ENCODE data around the gene FZD10.

Gene FZD10

DNA sequence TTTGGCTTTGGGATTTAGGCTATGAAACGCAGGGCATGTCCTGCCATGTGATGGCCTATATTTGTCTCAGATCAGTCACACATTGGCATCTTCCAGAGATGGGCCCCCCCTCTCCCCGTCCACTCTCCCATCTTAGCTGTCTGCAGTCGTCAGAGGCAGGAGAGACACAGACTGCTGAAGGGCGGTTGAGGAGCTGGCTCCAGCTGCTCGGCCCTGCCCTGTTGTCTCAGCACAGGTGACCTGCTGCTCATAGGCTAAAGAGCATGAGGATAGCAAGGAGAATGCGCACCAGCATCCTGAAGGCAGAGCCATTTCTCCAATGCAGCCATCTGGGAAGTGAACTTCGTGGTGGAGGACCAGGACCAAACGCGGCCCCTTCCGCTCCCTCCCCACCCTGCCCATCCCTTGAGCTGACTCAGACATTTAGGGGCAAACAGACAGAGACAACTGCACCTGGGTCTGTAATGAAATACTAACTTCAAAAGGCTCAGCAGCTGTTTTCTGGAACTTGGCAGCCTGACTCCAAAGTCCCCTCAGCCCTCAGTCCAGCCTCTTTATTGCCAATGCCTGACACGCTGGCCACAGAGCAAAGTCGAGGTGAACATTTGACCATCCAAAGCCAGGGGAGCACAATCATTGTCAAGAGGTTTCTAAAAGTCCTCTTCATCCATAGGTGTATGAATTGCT is 22.3 kb downstream of the FZD10 start:
- no peaks in the 10 kb centered on the region for H3K27me3 ChIP-seq (replicated peaks; ENCODE audit: control insufficient read depth, insufficient read depth, low read length)
- H3K36me3 ChIP-seq (ENCODE audit: control insufficient read depth, insufficient read depth, low read length, severe bottlenecking) = no peaks in the 10 kb centered on the region
- H3K4me3 ChIP-seq (ENCODE audit: low read length) = no peak overlapping the region
- DNase-seq (ENCODE audit: low read depth) = no peak
- no peaks in the 10 kb centered on the region for H3K4me1 ChIP-seq (ENCODE audit: control insufficient read depth, insufficient read depth, low read length)
- peaks cover 10% of the 10 kb centered on the region for H3K9me3 ChIP-seq (ENCODE audit: control insufficient read depth, low read length)
- no peak overlapping the region for H3K9ac ChIP-seq (ENCODE audit: low read length)

DNA sequence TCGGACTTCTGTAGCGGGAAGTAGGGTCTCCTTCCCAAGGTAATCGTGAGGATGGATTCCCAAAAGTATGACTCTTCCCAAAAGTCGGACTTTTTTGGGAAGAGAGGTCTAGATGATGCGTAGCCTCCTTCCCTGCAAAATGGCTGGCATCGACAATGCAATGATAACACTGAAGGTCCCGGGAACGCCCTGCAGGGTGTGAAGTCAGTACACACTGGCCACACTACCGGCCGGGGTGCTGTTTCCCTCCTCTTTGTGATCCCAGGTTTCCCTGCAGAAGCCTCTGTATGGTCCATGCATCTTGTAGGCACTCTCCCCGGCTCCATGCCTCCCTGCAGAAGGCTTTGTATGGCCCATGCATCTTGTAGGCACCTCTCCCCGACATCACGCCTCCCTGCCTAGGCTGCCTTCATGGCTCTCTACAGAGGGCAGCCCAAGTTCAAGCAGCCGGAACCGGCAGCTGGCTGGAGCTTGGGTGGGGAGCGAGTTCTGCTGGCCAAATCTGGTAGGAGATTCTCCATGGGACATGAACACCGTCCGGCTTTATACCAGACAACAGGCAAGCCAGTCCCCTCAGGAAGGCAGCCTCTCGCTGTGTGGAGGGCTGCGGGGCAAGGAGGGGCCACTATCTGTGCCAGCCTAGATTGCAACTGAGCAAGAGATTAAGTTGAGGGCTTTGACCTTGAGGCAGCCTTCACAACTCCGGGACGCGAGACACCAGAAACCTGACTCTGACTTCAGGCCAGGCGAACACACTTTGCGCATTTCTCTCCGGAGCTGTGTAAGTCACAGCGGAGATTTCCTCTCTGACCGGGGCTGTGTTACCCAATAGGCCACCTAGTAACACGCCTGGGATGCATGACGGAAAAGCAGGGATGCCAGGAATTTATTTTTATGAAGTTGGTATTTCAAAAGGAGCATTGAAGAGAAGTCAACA is 23.5 kb downstream of the FZD10 start:
- H3K36me3 ChIP-seq (ENCODE audit: control insufficient read depth, insufficient read depth, low read length, severe bottlenecking) = no peaks in the 10 kb centered on the region
- peaks cover 10% of the 10 kb centered on the region for H3K9me3 ChIP-seq (ENCODE audit: control insufficient read depth, low read length)
- no peak overlapping the region for H3K4me3 ChIP-seq (ENCODE audit: low read length)
- no peak for DNase-seq (ENCODE audit: low read depth)
- no peaks in the 10 kb centered on the region for H3K4me1 ChIP-seq (ENCODE audit: control insufficient read depth, insufficient read depth, low read length)
- H3K27me3 ChIP-seq (replicated peaks; ENCODE audit: control insufficient read depth, insufficient read depth, low read length) = no peaks in the 10 kb centered on the region
- no peak overlapping the region for H3K9ac ChIP-seq (ENCODE audit: low read length)

DNA sequence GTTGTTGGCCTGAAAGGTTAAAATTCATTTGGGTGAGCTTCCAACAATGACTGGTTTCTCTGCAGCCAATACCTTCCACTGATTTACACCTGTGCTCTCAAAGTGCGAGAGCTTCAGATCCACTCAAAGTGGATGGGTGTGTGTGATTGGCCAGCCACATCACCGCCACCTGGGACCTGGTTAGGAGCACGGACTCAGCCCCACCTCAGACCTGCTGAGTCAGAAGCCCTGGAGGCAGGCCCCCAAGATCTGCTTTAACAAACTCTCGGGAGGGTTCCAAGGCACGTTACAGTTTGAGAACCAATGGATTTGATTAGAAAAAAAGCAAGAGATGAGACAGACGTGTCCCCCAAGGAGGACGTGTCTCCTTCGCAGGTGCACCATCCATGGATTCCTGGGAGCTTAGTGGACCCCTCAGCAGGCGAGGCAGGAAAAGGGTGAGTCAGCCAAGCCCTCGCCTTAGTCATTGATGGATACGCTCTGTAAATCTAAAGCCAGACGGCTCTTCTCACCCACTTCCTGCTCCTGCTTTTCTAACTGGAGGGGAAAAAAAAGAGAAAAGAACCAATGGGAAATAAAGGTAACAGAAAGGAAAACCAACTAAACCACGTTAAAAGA is 24.5 kb downstream of the FZD10 start:
- Histone ChIP-seq H3K4me3 (ENCODE audit: low read length) (no peak overlapping the region), H3K4me1 (ENCODE audit: control insufficient read depth, insufficient read depth, low read length) (no peaks in the 10 kb centered on the region)
- no peak for DNase-seq (ENCODE audit: low read depth)

DNA sequence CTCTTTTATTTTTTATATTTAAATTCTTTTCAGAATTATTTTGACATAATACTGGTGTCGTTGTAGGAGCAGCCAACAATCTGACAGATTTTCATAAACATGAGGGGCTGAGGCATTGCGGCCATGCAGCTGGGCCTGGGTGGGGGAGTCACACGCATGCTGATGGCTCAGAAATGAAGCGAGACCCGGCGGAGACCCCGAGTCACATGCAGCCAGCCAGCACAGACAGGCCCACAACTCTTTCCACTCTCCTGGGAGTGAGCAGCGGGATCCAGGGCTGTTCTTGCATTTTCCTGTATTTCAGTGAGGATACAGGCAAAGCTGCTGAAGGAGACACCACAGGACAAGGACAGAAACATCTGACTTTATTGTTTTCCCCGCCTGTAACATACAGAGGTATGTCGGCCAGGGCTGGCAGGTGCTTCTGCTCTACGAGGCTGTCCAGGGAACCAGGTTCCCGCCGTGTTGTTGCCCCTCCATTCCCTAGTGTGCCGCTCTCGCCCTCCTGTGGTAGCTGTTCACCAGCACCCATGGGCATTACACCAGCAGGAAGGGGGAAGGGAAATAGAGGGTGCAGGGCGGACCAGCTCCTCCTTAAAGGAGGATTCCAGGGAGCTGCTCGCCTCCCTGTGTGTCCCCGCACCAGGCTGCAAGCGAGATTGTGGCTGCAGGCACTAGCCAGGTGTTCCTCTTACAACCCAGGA is 30.5 kb downstream of the FZD10 start:
- H3K9ac ChIP-seq (ENCODE audit: low read length) = no peak overlapping the region
- H3K27me3 ChIP-seq (replicated peaks; ENCODE audit: control insufficient read depth, insufficient read depth, low read length) = peaks cover 6% of the 10 kb centered on the region
- no peak overlapping the region for H3K4me3 ChIP-seq (ENCODE audit: low read length)
- no peak for DNase-seq (ENCODE audit: low read depth)
- H3K4me1 ChIP-seq (ENCODE audit: control insufficient read depth, insufficient read depth, low read length) = no peaks in the 10 kb centered on the region
- H3K36me3 ChIP-seq (ENCODE audit: control insufficient read depth, insufficient read depth, low read length, severe bottlenecking) = no peaks in the 10 kb centered on the region
- no peaks in the 10 kb centered on the region for H3K9me3 ChIP-seq (ENCODE audit: control insufficient read depth, low read length)

More for the DNA sequence above, 24.5 kb downstream of the FZD10 start:
- Histone ChIP-seq H3K36me3 (ENCODE audit: control insufficient read depth, insufficient read depth, low read length, severe bottlenecking) (no peaks in the 10 kb centered on the region), H3K27me3 (replicated peaks; ENCODE audit: control insufficient read depth, insufficient read depth, low read length) (no peaks in the 10 kb centered on the region), H3K9me3 (ENCODE audit: control insufficient read depth, low read length) (peaks cover 10% of the 10 kb centered on the region), H3K9ac (ENCODE audit: low read length) (no peak overlapping the region)

DNA sequence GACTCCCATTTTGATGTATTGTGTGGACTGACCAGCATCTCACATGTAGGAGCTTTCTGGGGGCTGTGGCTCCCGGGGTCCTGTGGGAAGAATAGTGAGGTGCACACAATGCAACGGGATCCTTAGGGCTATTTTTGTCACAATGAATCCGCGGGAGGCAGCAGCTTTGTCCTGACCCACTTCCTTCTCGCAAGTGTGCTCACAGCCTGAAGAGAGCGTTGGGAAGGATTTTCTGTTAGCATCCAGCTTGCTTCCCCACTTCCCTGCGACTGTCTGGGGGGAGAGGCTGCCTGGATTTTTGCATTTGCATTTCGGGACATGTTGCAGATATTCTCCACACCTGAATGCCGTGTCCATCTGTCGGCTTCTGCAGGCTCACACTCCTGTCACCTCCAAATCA is 31.9 kb downstream of the FZD10 start:
- H3K4me1 ChIP-seq (ENCODE audit: control insufficient read depth, insufficient read depth, low read length) = no peaks in the 10 kb centered on the region
- H3K4me3 ChIP-seq (ENCODE audit: low read length) = no peak overlapping the region
- H3K9ac ChIP-seq (ENCODE audit: low read length) = no peak overlapping the region
- no peak for DNase-seq (ENCODE audit: low read depth)
- no peaks in the 10 kb centered on the region for H3K36me3 ChIP-seq (ENCODE audit: control insufficient read depth, insufficient read depth, low read length, severe bottlenecking)
- no peaks in the 10 kb centered on the region for H3K9me3 ChIP-seq (ENCODE audit: control insufficient read depth, low read length)
- peaks cover 11% of the 10 kb centered on the region for H3K27me3 ChIP-seq (replicated peaks; ENCODE audit: control insufficient read depth, insufficient read depth, low read length)

DNA sequence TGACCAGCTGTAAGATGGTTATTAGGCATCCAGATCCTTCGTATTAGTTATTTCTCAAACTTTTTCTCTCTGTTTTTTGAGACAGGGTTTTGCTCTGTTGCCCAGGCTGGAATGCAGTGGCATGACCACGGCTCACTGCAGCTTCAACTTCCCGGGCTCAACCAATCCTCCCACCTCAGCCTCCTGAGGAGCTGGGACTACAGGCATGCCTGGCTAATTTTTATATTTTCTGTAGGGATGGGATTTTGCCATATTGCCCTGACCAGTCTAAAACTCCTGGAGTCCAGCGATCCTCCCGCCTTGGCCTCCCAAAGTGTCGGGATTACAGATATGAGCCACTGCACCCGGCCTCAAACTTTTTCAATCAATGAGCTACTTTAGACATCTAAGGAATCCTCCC is 33.1 kb downstream of the FZD10 start:
- no peaks in the 10 kb centered on the region for H3K9me3 ChIP-seq (ENCODE audit: control insufficient read depth, low read length)
- no peak overlapping the region for H3K4me3 ChIP-seq (ENCODE audit: low read length)
- peaks cover 19% of the 10 kb centered on the region for H3K27me3 ChIP-seq (replicated peaks; ENCODE audit: control insufficient read depth, insufficient read depth, low read length)
- no peak overlapping the region for H3K9ac ChIP-seq (ENCODE audit: low read length)
- DNase-seq (ENCODE audit: low read depth) = no peak
- no peaks in the 10 kb centered on the region for H3K36me3 ChIP-seq (ENCODE audit: control insufficient read depth, insufficient read depth, low read length, severe bottlenecking)
- H3K4me1 ChIP-seq (ENCODE audit: control insufficient read depth, insufficient read depth, low read length) = no peaks in the 10 kb centered on the region

DNA sequence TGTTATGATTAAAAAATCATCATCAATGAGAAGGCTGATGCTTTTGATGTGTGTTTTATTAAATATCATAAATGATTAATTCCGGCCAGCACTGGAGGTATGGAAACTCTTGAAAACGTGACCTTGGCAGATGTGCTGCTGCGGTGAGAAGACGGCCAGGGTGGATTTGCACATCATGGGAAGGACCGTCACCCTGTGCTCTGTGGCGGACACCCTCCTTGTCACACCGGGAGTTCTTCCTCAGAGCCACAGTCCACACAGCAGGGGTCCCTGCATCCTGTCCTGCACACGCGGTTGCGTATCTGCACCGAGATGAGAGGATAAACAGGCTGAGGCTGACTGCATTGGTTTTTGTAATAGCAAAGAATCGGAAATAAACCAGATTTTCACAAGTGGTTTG is 33.5 kb downstream of the FZD10 start:
- Histone ChIP-seq H3K9me3 (ENCODE audit: control insufficient read depth, low read length) (peaks cover 3% of the 10 kb centered on the region), H3K27me3 (replicated peaks; ENCODE audit: control insufficient read depth, insufficient read depth, low read length) (peaks cover 19% of the 10 kb centered on the region), H3K36me3 (ENCODE audit: control insufficient read depth, insufficient read depth, low read length, severe bottlenecking) (no peaks in the 10 kb centered on the region), H3K4me1 (ENCODE audit: control insufficient read depth, insufficient read depth, low read length) (no peaks in the 10 kb centered on the region), H3K9ac (ENCODE audit: low read length) (no peak overlapping the region), H3K4me3 (ENCODE audit: low read length) (no peak overlapping the region)
- no peak for DNase-seq (ENCODE audit: low read depth)

DNA sequence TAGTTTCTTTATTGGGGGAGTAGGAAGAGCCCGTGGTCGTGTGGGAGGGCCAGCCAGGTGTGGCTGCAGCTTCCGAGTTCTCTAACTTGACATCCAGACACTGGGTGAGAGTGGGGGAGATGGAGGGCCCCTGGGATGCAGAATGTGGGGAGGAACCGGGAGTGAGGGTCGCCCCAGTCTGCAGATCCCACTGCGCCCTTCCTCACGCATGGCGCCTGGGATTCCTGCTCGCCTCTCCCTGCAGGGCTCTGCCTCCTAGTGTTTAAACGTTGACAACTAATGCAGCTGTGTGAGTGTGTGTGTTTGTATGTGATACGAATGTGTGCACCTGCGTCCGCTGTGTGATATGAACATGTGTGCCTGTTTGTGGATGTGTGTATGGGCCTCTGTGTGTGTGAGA is 34.6 kb downstream of the FZD10 start:
- H3K27me3 ChIP-seq (replicated peaks; ENCODE audit: control insufficient read depth, insufficient read depth, low read length) = peaks cover 19% of the 10 kb centered on the region
- DNase-seq (ENCODE audit: low read depth) = no peak
- no peaks in the 10 kb centered on the region for H3K4me1 ChIP-seq (ENCODE audit: control insufficient read depth, insufficient read depth, low read length)
- no peak overlapping the region for H3K4me3 ChIP-seq (ENCODE audit: low read length)
- peaks cover 13% of the 10 kb centered on the region for H3K9me3 ChIP-seq (ENCODE audit: control insufficient read depth, low read length)
- H3K36me3 ChIP-seq (ENCODE audit: control insufficient read depth, insufficient read depth, low read length, severe bottlenecking) = no peaks in the 10 kb centered on the region
- H3K9ac ChIP-seq (ENCODE audit: low read length) = no peak overlapping the region

DNA sequence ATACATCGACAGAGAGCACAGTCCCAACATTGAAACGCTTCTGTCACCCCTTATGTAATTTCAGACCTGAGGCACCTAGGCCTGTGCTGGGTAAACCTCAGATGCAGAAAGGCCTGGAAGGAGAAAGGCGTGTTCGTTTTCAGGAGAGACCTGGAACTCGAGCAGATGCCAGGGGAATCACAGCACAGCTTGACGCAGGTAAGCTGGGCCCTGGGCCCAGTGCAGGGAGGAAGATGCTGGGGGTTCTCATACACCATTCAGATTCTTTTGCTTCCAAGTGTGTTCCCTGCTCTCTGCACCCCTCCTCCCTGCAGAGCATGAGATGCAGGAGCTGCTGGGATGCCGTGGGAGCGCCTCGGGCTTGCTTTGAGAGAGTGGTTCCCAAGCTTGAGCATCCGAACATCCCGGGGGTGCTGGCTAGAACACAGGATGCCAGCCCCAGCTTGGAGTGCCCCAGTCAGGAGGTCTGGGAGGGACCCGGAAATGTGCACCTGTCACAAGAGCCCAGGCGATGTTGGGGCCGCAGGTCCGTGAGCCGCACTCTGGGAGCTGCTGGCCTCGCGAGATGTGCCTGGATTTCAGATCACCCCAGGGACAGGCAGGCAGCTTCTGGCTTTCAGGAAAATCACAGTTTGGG is 35.9 kb downstream of the FZD10 start:
- no peak for DNase-seq (ENCODE audit: low read depth)
- Histone ChIP-seq H3K9me3 (ENCODE audit: control insufficient read depth, low read length) (peaks cover 13% of the 10 kb centered on the region), H3K4me3 (ENCODE audit: low read length) (no peak overlapping the region), H3K9ac (ENCODE audit: low read length) (no peak overlapping the region), H3K4me1 (ENCODE audit: control insufficient read depth, insufficient read depth, low read length) (no peaks in the 10 kb centered on the region), H3K36me3 (ENCODE audit: control insufficient read depth, insufficient read depth, low read length, severe bottlenecking) (no peaks in the 10 kb centered on the region), H3K27me3 (replicated peaks; ENCODE audit: control insufficient read depth, insufficient read depth, low read length) (peaks cover 19% of the 10 kb centered on the region)

DNA sequence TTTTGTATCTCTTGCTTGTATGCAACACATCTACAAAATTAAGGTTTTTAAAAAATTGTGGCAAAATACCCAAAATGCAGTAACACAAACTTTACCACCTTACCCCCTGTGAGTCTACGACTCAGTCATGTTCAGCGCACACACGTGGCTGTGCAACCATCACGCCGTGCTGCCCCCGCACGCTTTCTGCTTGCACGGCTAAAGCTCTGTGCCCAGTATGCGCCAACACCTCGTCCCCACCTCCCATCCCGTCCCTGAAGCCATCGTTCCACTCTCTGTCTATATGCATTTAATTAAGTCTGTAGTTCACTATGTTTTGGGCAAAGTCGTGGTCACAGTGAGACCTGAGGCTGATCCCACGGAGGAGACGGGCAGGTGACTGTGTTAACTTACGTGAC is 36.4 kb downstream of the FZD10 start:
- Histone ChIP-seq H3K9ac (ENCODE audit: low read length) (no peak overlapping the region), H3K4me3 (ENCODE audit: low read length) (no peak overlapping the region), H3K27me3 (replicated peaks; ENCODE audit: control insufficient read depth, insufficient read depth, low read length) (peaks cover 19% of the 10 kb centered on the region), H3K4me1 (ENCODE audit: control insufficient read depth, insufficient read depth, low read length) (no peaks in the 10 kb centered on the region), H3K9me3 (ENCODE audit: control insufficient read depth, low read length) (peaks cover 13% of the 10 kb centered on the region), H3K36me3 (ENCODE audit: control insufficient read depth, insufficient read depth, low read length, severe bottlenecking) (no peaks in the 10 kb centered on the region)
- no peak for DNase-seq (ENCODE audit: low read depth)
